GM12878 (cell line): ENCODE measurements around the gene SECTM1. TPM values are rescaled to one million over a fixed set of nuclear protein-coding genes. Genes with fewer than 3 reads are reported as not detected.

ENCODE experiments used
- BCL3 ChIP-seq: IDR thresholded peaks from 2 replicates; pipeline ENCODE4 v1.6.1; 2011; ENCODE audit warnings: borderline replicate concordance, low read depth, mild to moderate bottlenecking, moderate library complexity, low read length; ENCODE audit not compliant: insufficient read depth, poor library complexity, severe bottlenecking
- CBFB ChIP-seq: IDR thresholded peaks from 2 replicates; pipeline ENCODE4 v1.6.1; 2016; ENCODE audit warnings: antibody characterized with exemption, low read depth
- CBX5 ChIP-seq: sonication (generic); IDR thresholded peaks from 2 replicates; pipeline ENCODE4 v1.6.1; 2016; ENCODE audit warnings: low read depth, moderate library complexity, mild to moderate bottlenecking, inconsistent platforms
- DPF2 ChIP-seq: fragments of 450-650 bp; IDR thresholded peaks from 2 replicates; pipeline ENCODE4 v1.6.1; 2017; ENCODE audit warnings: mild to moderate bottlenecking
- FOXK2 ChIP-seq: fragments of 450-650 bp; IDR thresholded peaks from 2 replicates; pipeline ENCODE4 v1.6.1; 2017; ENCODE audit warnings: mild to moderate bottlenecking, moderate library complexity
- IKZF1 ChIP-seq: fragments of 450-650 bp; conservative IDR thresholded peaks from 2 replicates; pipeline ENCODE4 v1.6.1; 2017; ENCODE audit warnings: antibody characterized with exemption, mild to moderate bottlenecking
- JUNB ChIP-seq: IDR thresholded peaks from 2 replicates; pipeline ENCODE4 v1.6.1; 2016; ENCODE audit warnings: antibody characterized with exemption, mild to moderate bottlenecking
- MLLT1 ChIP-seq: fragments of 450-650 bp; IDR thresholded peaks from 2 replicates; pipeline ENCODE4 v1.6.1; 2016; ENCODE audit warnings: mild to moderate bottlenecking
- MTA3 ChIP-seq: IDR thresholded peaks from 2 replicates; pipeline ENCODE4 v1.6.1; 2012; ENCODE audit warnings: low read length, inconsistent platforms, borderline replicate concordance
- RELA ChIP-seq: fragments of 450-650 bp; IDR thresholded peaks from 2 replicates; pipeline ENCODE4 v1.8.0; 2014; ENCODE audit warnings: borderline replicate concordance; ENCODE audit not compliant: partially characterized antibody
- SIX5 ChIP-seq: IDR thresholded peaks from 2 replicates; pipeline ENCODE4 v1.6.1; 2011; ENCODE audit warnings: mild to moderate bottlenecking, low read depth, low read length, moderate library complexity; ENCODE audit not compliant: severe bottlenecking
- SMAD1 ChIP-seq: fragments of 450-650 bp; IDR thresholded peaks from 2 replicates; pipeline ENCODE4 v1.6.1; 2018; ENCODE audit warnings: mild to moderate bottlenecking, low read depth; ENCODE audit not compliant: partially characterized antibody
- SRF ChIP-seq, 2 experiments: IDR thresholded peaks; 2 replicates each; pipeline ENCODE4 v1.6.1; 2011; ENCODE audit warnings: low read depth in 2 of 2, low read length in 2 of 2, mild to moderate bottlenecking in 1 of 2, moderate library complexity in 1 of 2
- SUZ12 ChIP-seq: fragments of 200-600 bp; sonication (generic); IDR thresholded peaks from one replicate; pipeline ENCODE4 v1.6.1; 2018; ENCODE audit warnings: antibody characterized with exemption, mild to moderate bottlenecking; ENCODE audit not compliant: unreplicated experiment
- TCF3 ChIP-seq: IDR thresholded peaks from 2 replicates; pipeline ENCODE4 v1.6.1; 2012; ENCODE audit warnings: low read depth, mild to moderate bottlenecking, low read length, borderline replicate concordance; ENCODE audit not compliant: insufficient read depth
- USF1 ChIP-seq: IDR thresholded peaks from 2 replicates; pipeline ENCODE4 v1.6.1; 2011; ENCODE audit warnings: borderline replicate concordance, low read depth, mild to moderate bottlenecking, moderate library complexity, mixed read lengths, low read length; ENCODE audit not compliant: insufficient read depth; ENCODE audit errors: extremely low read length
- WRNIP1 ChIP-seq: IDR thresholded peaks from 2 replicates; pipeline ENCODE4 v1.6.1; 2011; ENCODE audit warnings: low read depth, low read length, improper control_type of control experiment, borderline replicate concordance
- ZBTB4 ChIP-seq: fragments of 450-650 bp; formaldehyde crosslinking; IDR thresholded peaks from 2 replicates; pipeline ENCODE4 v1.4.0; 2022; ENCODE audit warnings: mild to moderate bottlenecking, moderate library complexity
- ZNF274 ChIP-seq: IDR thresholded peaks from one replicate; pipeline ENCODE4 v1.8.0; 2011; ENCODE audit not compliant: insufficient read length, insufficient read depth
- polyA plus RNA-seq, 11 experiments: library from polyadenylated mRNA; depleted of rRNA in 4 of 11; unstranded in 6 of 11; stranded (reverse) in 5 of 11; fragments of >200 nt; fragmentation: Nextera tagmentation in 4 of 11; fragmentation: Illumina TruSeq in 1 of 11; extraction: Ambion mirVana in 4 of 11; extraction: Trizol in 1 of 11; gene quantifications; 1 replicate in 1 of 11; 2 replicates in 10 of 11; pipeline versions ENCODE4 v1.2.1 to v1.2.3, GENCODE V29; 2011 to 2016; ENCODE audit warnings: inconsistent platforms in 2 of 11, missing spikeins in 2 of 11, low read depth in 1 of 11
- total RNA-seq, 4 experiments: library from RNA; depleted of rRNA in 3 of 4; stranded (reverse); fragments of >200 nt in 3 of 4; fragmentation: Illumina TruSeq in 1 of 4; extraction: Trizol in 1 of 4; gene quantifications; 2 replicates each; pipeline versions ENCODE4 v1.2.1 to v1.2.3, GENCODE V29; 2013 to 2021
- TF ChIP-seq, protein P1 (sequence below): fragments of 450-650 bp; IDR thresholded peaks from 2 replicates; pipeline ENCODE4 v1.6.1; 2017; ENCODE audit warnings: antibody characterized with exemption, mild to moderate bottlenecking, moderate library complexity

Gene SECTM1
- total and polyA plus RNA-seq, 10 of the 15 experiments (the other 5 are each of a cell fraction or from before 2014, with no cell fraction given) = 0.10 to 0.13 (median 0.12) TPM; not detected in 7

DNA sequence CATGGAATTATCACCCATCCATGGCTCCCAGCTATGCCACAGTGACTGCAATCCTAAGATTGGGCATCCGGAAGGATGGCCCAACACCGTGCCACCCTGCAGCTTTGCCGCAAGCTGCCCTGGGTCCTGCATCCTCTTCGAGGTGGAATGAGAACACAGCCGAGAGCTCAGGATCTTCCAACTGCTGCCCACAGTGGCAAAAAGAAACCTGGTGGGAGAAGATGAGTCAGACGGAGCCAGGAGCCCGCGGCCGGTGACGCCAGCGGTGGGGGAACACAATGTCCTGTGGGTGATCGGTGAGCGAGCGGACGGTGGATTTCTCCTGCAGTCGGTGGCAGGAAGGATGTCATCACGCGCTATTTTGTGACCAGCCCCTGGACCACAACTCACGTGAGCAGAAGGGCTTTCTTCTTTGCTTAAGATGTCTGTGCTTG lies 36.3 kb downstream of the SECTM1 start (continued):
- TF ChIP-seq MTA3 (0 out of 2 replicates have a peak, but pooled peaks have one; percentile 21), SUZ12 (no peak), SMAD1 (peak; percentile 54), TCF3 (no peak), BCL3 (no peak), MLLT1 (peak; percentile 53; the same call in 1 of the 2 replicates), JUNB (peak; percentile 50; the same call in 1 of the 2 replicates), DPF2 (peak; percentile 52; the same call in 1 of the 2 replicates), ZNF274 (no peak), USF1 (peak; percentile 24), FOXK2 (no peak), WRNIP1 (peak; percentile 83; the same call in 1 of the 2 replicates), RELA (peak; percentile 31), IKZF1 (peak; percentile 93), SRF (IDR thresholded peaks at IDR 0.05; ENCODE audit: low read depth in 2 of 2, low read length in 2 of 2) (no peak), CBX5 (no peak), ZBTB4 (no peak), SIX5 (no peak), CBFB (peak; percentile 63; the same call in 1 of the 2 replicates)
- TF ChIP-seq, protein P1, sequence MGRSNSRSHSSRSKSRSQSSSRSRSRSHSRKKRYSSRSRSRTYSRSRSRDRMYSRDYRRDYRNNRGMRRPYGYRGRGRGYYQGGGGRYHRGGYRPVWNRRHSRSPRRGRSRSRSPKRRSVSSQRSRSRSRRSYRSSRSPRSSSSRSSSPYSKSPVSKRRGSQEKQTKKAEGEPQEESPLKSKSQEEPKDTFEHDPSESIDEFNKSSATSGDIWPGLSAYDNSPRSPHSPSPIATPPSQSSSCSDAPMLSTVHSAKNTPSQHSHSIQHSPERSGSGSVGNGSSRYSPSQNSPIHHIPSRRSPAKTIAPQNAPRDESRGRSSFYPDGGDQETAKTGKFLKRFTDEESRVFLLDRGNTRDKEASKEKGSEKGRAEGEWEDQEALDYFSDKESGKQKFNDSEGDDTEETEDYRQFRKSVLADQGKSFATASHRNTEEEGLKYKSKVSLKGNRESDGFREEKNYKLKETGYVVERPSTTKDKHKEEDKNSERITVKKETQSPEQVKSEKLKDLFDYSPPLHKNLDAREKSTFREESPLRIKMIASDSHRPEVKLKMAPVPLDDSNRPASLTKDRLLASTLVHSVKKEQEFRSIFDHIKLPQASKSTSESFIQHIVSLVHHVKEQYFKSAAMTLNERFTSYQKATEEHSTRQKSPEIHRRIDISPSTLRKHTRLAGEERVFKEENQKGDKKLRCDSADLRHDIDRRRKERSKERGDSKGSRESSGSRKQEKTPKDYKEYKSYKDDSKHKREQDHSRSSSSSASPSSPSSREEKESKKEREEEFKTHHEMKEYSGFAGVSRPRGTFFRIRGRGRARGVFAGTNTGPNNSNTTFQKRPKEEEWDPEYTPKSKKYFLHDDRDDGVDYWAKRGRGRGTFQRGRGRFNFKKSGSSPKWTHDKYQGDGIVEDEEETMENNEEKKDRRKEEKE = no peak
